Measurements from ENCODE around the gene ARID1B. TPM values are rescaled to one million over a fixed set of nuclear protein-coding genes. Genes with fewer than 3 reads are reported as not detected.

Gene ARID1B
- total RNA-seq, 1 donor from 2014 or later: 248 TPM

DNA sequence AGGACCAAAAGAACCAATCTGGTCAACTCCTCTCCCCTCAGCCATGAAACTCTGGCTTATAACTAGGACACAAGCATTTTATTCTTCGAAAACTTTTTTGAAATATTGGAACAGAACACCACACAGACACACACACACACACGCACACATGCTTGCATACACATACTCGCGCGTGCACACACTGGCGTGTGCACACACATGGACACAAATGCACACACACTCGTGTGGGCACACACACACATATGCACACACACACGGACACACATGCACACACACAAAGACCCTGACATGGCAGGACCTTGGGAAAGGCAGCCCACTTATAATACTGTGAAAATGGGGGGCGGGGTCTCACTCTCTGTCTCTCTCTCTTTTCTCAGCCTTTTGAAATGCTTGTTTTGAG is 482.3 kb downstream of the ARID1B start:
- Mint-ChIP-seq H3K27me3 (peaks cover 16% of the 10 kb centered on the region), H3K4me3 (no peak overlapping the region), H3K4me1 (no peaks in the 10 kb centered on the region), H3K36me3 (ENCODE audit: low read depth) (no peaks in the 10 kb centered on the region), H3K9me3 (no peaks in the 10 kb centered on the region), H3K27ac (no peak overlapping the region)
- ChIA-PET CTCF (no interaction called here), POLR2A (no interaction called here)
- intact Hi-C loops (cut with micrococcal nuclease): no loop called here
- ATAC-seq (ENCODE audit: low read depth) (no peak), DNase-seq (no peak)
- TF ChIP-seq, protein P1, sequence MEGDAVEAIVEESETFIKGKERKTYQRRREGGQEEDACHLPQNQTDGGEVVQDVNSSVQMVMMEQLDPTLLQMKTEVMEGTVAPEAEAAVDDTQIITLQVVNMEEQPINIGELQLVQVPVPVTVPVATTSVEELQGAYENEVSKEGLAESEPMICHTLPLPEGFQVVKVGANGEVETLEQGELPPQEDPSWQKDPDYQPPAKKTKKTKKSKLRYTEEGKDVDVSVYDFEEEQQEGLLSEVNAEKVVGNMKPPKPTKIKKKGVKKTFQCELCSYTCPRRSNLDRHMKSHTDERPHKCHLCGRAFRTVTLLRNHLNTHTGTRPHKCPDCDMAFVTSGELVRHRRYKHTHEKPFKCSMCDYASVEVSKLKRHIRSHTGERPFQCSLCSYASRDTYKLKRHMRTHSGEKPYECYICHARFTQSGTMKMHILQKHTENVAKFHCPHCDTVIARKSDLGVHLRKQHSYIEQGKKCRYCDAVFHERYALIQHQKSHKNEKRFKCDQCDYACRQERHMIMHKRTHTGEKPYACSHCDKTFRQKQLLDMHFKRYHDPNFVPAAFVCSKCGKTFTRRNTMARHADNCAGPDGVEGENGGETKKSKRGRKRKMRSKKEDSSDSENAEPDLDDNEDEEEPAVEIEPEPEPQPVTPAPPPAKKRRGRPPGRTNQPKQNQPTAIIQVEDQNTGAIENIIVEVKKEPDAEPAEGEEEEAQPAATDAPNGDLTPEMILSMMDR (IDR thresholded peaks at IDR 0.05): no peak
